Stomach (tissue), 9 donors: ENCODE results near the gene USP8. TPM values are rescaled to one million over a fixed set of nuclear protein-coding genes. Genes with fewer than 3 reads are reported as not detected.
A peak's percentile ranks its signal among the peaks of the same experiment; 100 is the strongest.

Experiments used
- DNase-seq, 2 donors: peaks; one replicate each; pipeline versions ENCODE4 v3.0.0 to v3.0.0-alpha.2; 2013 to 2019
- H3K27ac ChIP-seq, 5 donors: fragments of 200-600 bp in 4 of 5; sonication (generic) in 4 of 5; one replicate each; pipeline ENCODE4 v1.5.1; 2013 to 2019; ENCODE audit warnings: mild to moderate bottlenecking in 1 of 5, moderate library complexity in 1 of 5
- H3K27me3 ChIP-seq, 3 donors: fragments of 200-600 bp; sonication (generic); one replicate each; pipeline ENCODE4 v1.5.1; 2017 to 2019; ENCODE audit warnings: mixed run types in 1 of 3
- H3K36me3 ChIP-seq, 4 donors: fragments of 200-600 bp; sonication (generic); 1 replicate in 3 of 4; 2 replicates in 1 of 4; pipeline ENCODE4 v1.5.1; 2016 to 2019
- H3K4me1 ChIP-seq, 4 donors: fragments of 200-600 bp; sonication (generic); one replicate each; pipeline ENCODE4 v1.5.1; 2016 to 2019
- H3K4me3 ChIP-seq, 4 donors: fragments of 200-600 bp; sonication (generic) in 3 of 4; one replicate each; pipeline ENCODE4 v1.5.1; 2016 to 2019; ENCODE audit warnings: mild to moderate bottlenecking in 1 of 4
- H3K9me3 ChIP-seq, 4 donors: fragments of 200-600 bp; sonication (generic); one replicate each; pipeline ENCODE4 v1.5.1; 2016 to 2019
- CTCF ChIP-seq, 7 experiments: fragments of 450-650 bp in 4 of 7; fragments of 200-600 bp in 3 of 7; sonication (generic) in 3 of 7; IDR thresholded peaks; one replicate each; pipeline ENCODE4 v1.5.1; 2016 to 2019; ENCODE audit warnings: antibody characterized with exemption in 7 of 7, control low read depth in 2 of 7, mild to moderate bottlenecking in 1 of 7
- EP300 ChIP-seq: sonication (generic); formaldehyde crosslinking; IDR thresholded peaks from one replicate; pipeline ENCODE4 v1.6.1; 2017; ENCODE audit warnings: antibody characterized with exemption
- POLR2A ChIP-seq, 4 donors: fragments of 450-650 bp; IDR thresholded peaks; one replicate each; pipeline ENCODE4 v1.6.1; 2016; ENCODE audit warnings: antibody characterized with exemption in 4 of 4, control low read depth in 2 of 4, mild to moderate bottlenecking in 1 of 4, moderate library complexity in 1 of 4
- POLR2AphosphoS5 ChIP-seq, 3 donors: sonication (generic); formaldehyde crosslinking; IDR thresholded peaks; one replicate each; pipeline ENCODE4 v1.6.1; 2016; ENCODE audit warnings: antibody characterized with exemption in 3 of 3
- WGBS, 5 donors: extraction: QIAGEN DNeasy Blood & Tissue Kit in 3 of 5; methylation state at CpG; one replicate each; pipeline versions ENCODE4 v1.1.5 to v1.1.7; 2013 to 2018; 5-methylcytosine and 5-hydroxymethylcytosine counted together
- intact Hi-C: fragments of 100-400 bp; cut with DNase I; formaldehyde crosslinking; loops from one replicate; pipeline ENCODE4 v1.15.1; 2023; ENCODE audit warnings: low total_unique reads
- polyA plus RNA-seq, 3 donors: library from polyadenylated mRNA; stranded (reverse); fragments of 200-250 nt; gene quantifications; one replicate each; pipeline ENCODE4 v1.2.3, GENCODE V29; 2013
- total RNA-seq, 5 donors: library from RNA; depleted of rRNA; stranded (reverse); fragments of >200 nt; gene quantifications; one replicate each; pipeline versions ENCODE4 v1.1.0 to v1.2.3, GENCODE V29; 2014 to 2016
- donor health status: healthy with polysubstance abuse.
- donor health status: Bipolar disorder and iron deficiency.
- donor health status: healthy.

Gene USP8
- total and polyA plus RNA-seq, 8 donors, result 13.7 to 73.9 (median 30.1) TPM

GRCh38 chr15:50523851-50524251 lies 99.6 kb downstream of the USP8 start:
- Histone ChIP-seq H3K4me1 (no peaks in the 10 kb centered on the region), H3K27me3 (no peaks in the 10 kb centered on the region), H3K27ac (no peak overlapping the region), H3K9me3 (no peaks in the 10 kb centered on the region), H3K36me3 (no peaks in the 10 kb centered on the region), H3K4me3 (no peak overlapping the region)
- intact Hi-C loops, result no loop called here
- WGBS, 5 donors, result 45 to 52% (median 49%) methylated on average over 5 of the region's 5 CpGs
- peak in 1 of 2 donors; percentile 16 for DNase-seq
- TF ChIP-seq CTCF (IDR thresholded peaks at IDR 0.05), result no peak
- TF ChIP-seq EP300, result no peak
- TF ChIP-seq POLR2A (IDR thresholded peaks at IDR 0.05), result no peak
- no peak for TF ChIP-seq POLR2AphosphoS5 (IDR thresholded peaks at IDR 0.05)

- Histone ChIP-seq H3K4me3 (no peak overlapping the region), H3K27me3 (no peaks in the 10 kb centered on the region), H3K36me3 (no peaks in the 10 kb centered on the region), H3K4me1 (no peaks in the 10 kb centered on the region), H3K27ac (no peak overlapping the region), H3K9me3 (no peaks in the 10 kb centered on the region)
- 88 to 93% (median 89%) methylated on average over 4 of the region's 4 CpGs for WGBS, 5 donors
- TF ChIP-seq EP300 (no peak), CTCF (IDR thresholded peaks at IDR 0.05) (no peak), POLR2A (IDR thresholded peaks at IDR 0.05) (no peak), POLR2AphosphoS5 (IDR thresholded peaks at IDR 0.05) (no peak)
- intact Hi-C loops, result no loop called here
- DNase-seq, result no peak
Observed at GRCh38 chr15:50531163-50531562, 107.0 kb downstream of the USP8 start.

- DNase-seq, result no peak
- Histone ChIP-seq H3K4me1 (no peaks in the 10 kb centered on the region), H3K4me3 (no peak overlapping the region), H3K27ac (no peak overlapping the region), H3K9me3 (no peaks in the 10 kb centered on the region), H3K36me3 (no peaks in the 10 kb centered on the region), H3K27me3 (no peaks in the 10 kb centered on the region)
- no peak for TF ChIP-seq POLR2AphosphoS5 (IDR thresholded peaks at IDR 0.05)
- no peak for TF ChIP-seq POLR2A (IDR thresholded peaks at IDR 0.05)
- TF ChIP-seq CTCF (IDR thresholded peaks at IDR 0.05), result no peak
- no peak for TF ChIP-seq EP300
- WGBS, 5 donors, result 59 to 62% (median 60%) methylated on average over 4 of the region's 4 CpGs
- intact Hi-C loops, result no loop called here
Observed at GRCh38 chr15:50531766-50532165, 107.6 kb downstream of the USP8 start.

GRCh38 chr15:50542887-50543210 lies 118.6 kb downstream of the USP8 start:
- no peak overlapping the region for H3K27ac ChIP-seq
- TF ChIP-seq EP300 (no peak), POLR2A (IDR thresholded peaks at IDR 0.05) (no peak), CTCF (IDR thresholded peaks at IDR 0.05) (no peak), POLR2AphosphoS5 (IDR thresholded peaks at IDR 0.05) (no peak)
- intact Hi-C loops, result no loop called here
- H3K4me1 ChIP-seq, result no peaks in the 10 kb centered on the region
- no peaks in the 10 kb centered on the region for H3K9me3 ChIP-seq
- no peak for DNase-seq
- WGBS, 5 donors, result 81 to 90% (median 89%) methylated on average over 2 of the region's 2 CpGs
- no peak overlapping the region for H3K4me3 ChIP-seq
- H3K27me3 ChIP-seq, result peaks cover 0 to 4% (median 0%) of the 10 kb centered on the region in 3 donors
- H3K36me3 ChIP-seq, result no peaks in the 10 kb centered on the region
